ENCODE data around the gene NDUFA6.
A peak's percentile ranks its signal among the peaks of the same experiment; 100 is the strongest.
"Not testable (repeated sequence)": the region's sequence is repeated elsewhere in the genome, so short reads cannot be mapped to it uniquely, and the experiment has no call there.

The NDUFA6 gene

GRCh38 chr22:42090596-42091454, at the start of gene NDUFA6:
Gene NDUFA6 (minus strand): TSS chr22:42090772. CDS start chr22:42090744, 28 bp downstream.
- peak; percentile 99 for DNase-seq (ENCODE audit: low read depth)

- DNase-seq (ENCODE audit: low read depth): not testable (repeated sequence)
These were observed 49.6 kb upstream of the NDUFA6 start for GRCh38 chr22:42140153-42140552.

- not testable (repeated sequence) for DNase-seq (ENCODE audit: low read depth)
These were observed 48.9 kb upstream of the NDUFA6 start for GRCh38 chr22:42139508-42139907.

- DNase-seq (ENCODE audit: low read depth): no peak
These were observed 48.4 kb upstream of the NDUFA6 start for GRCh38 chr22:42138972-42139371.

- DNase-seq (ENCODE audit: low read depth): no peak
These were observed 47.7 kb upstream of the NDUFA6 start for GRCh38 chr22:42138122-42138770.

- DNase-seq (ENCODE audit: low read depth): not testable (repeated sequence)
These were observed 45.1 kb upstream of the NDUFA6 start for GRCh38 chr22:42135688-42136087.

GRCh38 chr22:42134100-42135020, 43.8 kb upstream of the NDUFA6 start:
- DNase-seq (ENCODE audit: low read depth): no peak

- DNase-seq (ENCODE audit: low read depth): no peak
These were observed 41.9 kb upstream of the NDUFA6 start for GRCh38 chr22:42132457-42132856.

GRCh38 chr22:42131562-42131961, 41.0 kb upstream of the NDUFA6 start:
- DNase-seq (ENCODE audit: low read depth): no peak

GRCh38 chr22:42130639-42131431, 40.3 kb upstream of the NDUFA6 start, which contains the start of gene CYP2D6:
Gene CYP2D6 (minus strand): TSS chr22:42130810. CDS start chr22:42130791, 19 bp downstream.
- DNase-seq (ENCODE audit: low read depth): not testable (repeated sequence)

- not testable (repeated sequence) for DNase-seq (ENCODE audit: low read depth)
These were observed 39.6 kb upstream of the NDUFA6 start for GRCh38 chr22:42130182-42130581.

- DNase-seq (ENCODE audit: low read depth): not testable (repeated sequence)
These were observed 38.5 kb upstream of the NDUFA6 start for GRCh38 chr22:42128776-42129694.

- DNase-seq (ENCODE audit: low read depth): not testable (repeated sequence)
These were observed 37.4 kb upstream of the NDUFA6 start for GRCh38 chr22:42128007-42128406.

- no peak for DNase-seq (ENCODE audit: low read depth)
These were observed 37.0 kb upstream of the NDUFA6 start for GRCh38 chr22:42127606-42128005.

GRCh38 chr22:42123529-42123928, 33.0 kb upstream of the NDUFA6 start:
- not testable (repeated sequence) for DNase-seq (ENCODE audit: low read depth)

GRCh38 chr22:42120231-42121021, 29.9 kb upstream of the NDUFA6 start:
- DNase-seq (ENCODE audit: low read depth): not testable (repeated sequence)

- peak; percentile 59 for DNase-seq (ENCODE audit: low read depth)
These were observed 26.4 kb upstream of the NDUFA6 start for GRCh38 chr22:42116848-42117424.

GRCh38 chr22:42115420-42115830, 24.9 kb upstream of the NDUFA6 start:
- not testable (repeated sequence) for DNase-seq (ENCODE audit: low read depth)

- DNase-seq (ENCODE audit: low read depth): peak; percentile 18
These were observed 24.1 kb upstream of the NDUFA6 start for GRCh38 chr22:42114721-42115120.
